A549 (cell line): ENCODE results near the gene CNTN4.

Experiments used
- CTCF ChIP-seq: fragments of >200 bp; sonication (Bioruptor Twin); formaldehyde crosslinking; IDR thresholded peaks from 3 replicates; pipeline ENCODE4 v1.5.1; 2016
- ZNF302 ChIP-seq: fragments of 250-450 bp; sonication (Bioruptor Pico); IDR thresholded peaks from 2 replicates; pipeline ENCODE4 v1.9.0; 2021; ENCODE audit warnings: inconsistent platforms, mild to moderate bottlenecking, moderate library complexity

GRCh38 chr3:2706144-2706835, 607.6 kb downstream of the CNTN4 start:
- TF ChIP-seq CTCF (no peak), ZNF302 (CRISPR knock-in tag) (no peak)
